ENCODE data around the gene TSHZ3. TPM values are rescaled to one million over a fixed set of nuclear protein-coding genes. Genes with fewer than 3 reads are reported as not detected.

Gene TSHZ3
- total and polyA plus RNA-seq, 2 of the 13 experiments (the other 11 are each of a cell fraction or from before 2014, with no cell fraction given), result not detected

GRCh38 chr19:31372246-31372781 is 23.1 kb upstream of the TSHZ3 start:
- intact Hi-C loops (cut with micrococcal nuclease; ENCODE audit: unreplicated experiment) (no loop called here), in situ Hi-C loops (cut with HindIII; ENCODE audit: extremely low pct_ligation_motif_present, low pct_unique_long_range_greater_than_20kb) (no loop called here)
- no peaks in the 10 kb centered on the region for H3K79me2 ChIP-seq (ENCODE audit: insufficient read depth, low read length)
- H3K36me3 ChIP-seq (replicated peaks in 1 of 2; ENCODE audit: control insufficient read depth in 1 of 2, insufficient read depth in 2 of 2, low read length in 2 of 2), result no peaks in the 10 kb centered on the region
- no peak overlapping the region for H3K27ac ChIP-seq (ENCODE audit: extremely low read length, insufficient read depth, low read length)
- H3K9me3 ChIP-seq (ENCODE audit: low read length), result no peaks in the 10 kb centered on the region
- BruUV-seq (replicated peaks), result no TSS peak
- H2AFZ ChIP-seq (ENCODE audit: low read length), result no peak overlapping the region
- H3K9ac ChIP-seq (ENCODE audit: insufficient read depth, low read depth, low read length), result no peak overlapping the region
- TF ChIP-seq LCORL (IDR thresholded peaks at IDR 0.05), result peak; percentile 36; the same call in 1 of the 2 replicates
- no peak for TF ChIP-seq LCORL (CRISPR knock-in tag; IDR thresholded peaks at IDR 0.05)
- TF ChIP-seq NR2F1 (CRISPR knock-in tag; IDR thresholded peaks at IDR 0.05), result no peak
- H3K27me3 ChIP-seq (ENCODE audit: control insufficient read depth in 1 of 2, insufficient read depth in 2 of 2, low read length in 2 of 2), result no peaks in the 10 kb centered on the region; a peak in 1 of 5 replicates
- no peak overlapping the region for H3K4me3 ChIP-seq (replicated peaks in 1 of 3; ENCODE audit: insufficient read depth in 1 of 3, low read depth in 2 of 3, low read length in 3 of 3)
- POLR2A ChIA-PET, result no interaction called here
- H3K4me2 ChIP-seq (ENCODE audit: low read depth, low read length), result no peak overlapping the region
- CTCF ChIA-PET (ENCODE audit: low intra/inter-chr PET ratio, low total read pairs), result no interaction called here
- no peaks in the 10 kb centered on the region for H3K4me1 ChIP-seq (ENCODE audit: insufficient read depth, low read length)
- ATAC-seq (no peak), FAIRE-seq (no peak), DNase-seq (ENCODE audit: low spot score) (no peak)
- no peaks in the 10 kb centered on the region for H4K20me1 ChIP-seq (ENCODE audit: insufficient read depth, low read length)
- WGBS (ENCODE audit: low lambda C conversion rate), result 0% methylated on average over 2 of the region's 2 CpGs

- 3% methylated on average over 4 of the region's 5 CpGs for WGBS (ENCODE audit: low lambda C conversion rate)
- DNase-seq (ENCODE audit: low spot score) (no peak), FAIRE-seq (no peak), ATAC-seq (no peak)
- Histone ChIP-seq H3K4me3 (replicated peaks in 1 of 3; ENCODE audit: insufficient read depth in 1 of 3, low read depth in 2 of 3, low read length in 3 of 3) (no peak overlapping the region), H3K27me3 (ENCODE audit: control insufficient read depth in 1 of 2, insufficient read depth in 2 of 2, low read length in 2 of 2) (no peaks in the 10 kb centered on the region; a peak in 1 of 5 replicates), H3K27ac (ENCODE audit: extremely low read length, insufficient read depth, low read length) (no peak overlapping the region), H3K79me2 (ENCODE audit: insufficient read depth, low read length) (no peaks in the 10 kb centered on the region), H3K36me3 (replicated peaks in 1 of 2; ENCODE audit: control insufficient read depth in 1 of 2, insufficient read depth in 2 of 2, low read length in 2 of 2) (no peaks in the 10 kb centered on the region), H2AFZ (ENCODE audit: low read length) (no peak overlapping the region), H3K4me1 (ENCODE audit: insufficient read depth, low read length) (no peaks in the 10 kb centered on the region), H4K20me1 (ENCODE audit: insufficient read depth, low read length) (no peaks in the 10 kb centered on the region), H3K9me3 (ENCODE audit: low read length) (no peaks in the 10 kb centered on the region), H3K4me2 (ENCODE audit: low read depth, low read length) (no peak overlapping the region), H3K9ac (ENCODE audit: insufficient read depth, low read depth, low read length) (no peak overlapping the region)
- BruUV-seq (replicated peaks), result no TSS peak
- in situ Hi-C loops (cut with HindIII; ENCODE audit: extremely low pct_ligation_motif_present, low pct_unique_long_range_greater_than_20kb) (no loop called here), intact Hi-C loops (cut with micrococcal nuclease; ENCODE audit: unreplicated experiment) (no loop called here)
- ChIA-PET CTCF (ENCODE audit: low intra/inter-chr PET ratio, low total read pairs) (no interaction called here), POLR2A (no interaction called here)
- TF ChIP-seq KDM2A (CRISPR knock-in tag; IDR thresholded peaks at IDR 0.05; ENCODE audit: borderline replicate concordance, low read depth) (no peak), TARDBP (CRISPR knock-in tag; IDR thresholded peaks at IDR 0.05) (no peak), DMAP1 (CRISPR knock-in tag; IDR thresholded peaks at IDR 0.05) (no peak), CTCF (CRISPR knock-in tag; IDR thresholded peaks at IDR 0.05) (no peak)
Observed at GRCh38 chr19:31370216-31370615, 21.0 kb upstream of the TSHZ3 start.

Data from HepG2 (cell line).